ENCODE results near the gene DOK5.
A peak's percentile ranks its signal among the peaks of the same experiment; 100 is the strongest.

The DOK5 gene

DNA sequence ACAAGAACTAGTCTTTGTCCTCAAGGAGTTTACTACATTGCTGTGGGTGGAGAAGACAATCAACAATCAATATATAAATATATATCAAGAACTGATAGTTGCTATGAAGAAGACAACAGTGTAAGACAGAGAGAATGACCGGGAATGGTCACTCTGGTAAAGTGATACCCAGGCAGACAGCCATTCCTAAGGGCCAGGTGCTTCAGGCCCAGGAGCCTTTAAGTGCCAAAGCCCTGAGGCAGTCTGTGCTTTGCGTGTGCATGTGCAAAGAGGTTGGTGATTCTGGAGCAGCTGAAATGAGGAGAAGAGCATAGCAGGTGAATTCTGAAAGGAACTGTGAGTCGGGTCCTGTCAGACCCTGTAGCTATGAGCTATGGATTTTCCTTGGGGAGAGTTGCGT lies 154.2 kb downstream of the DOK5 start:
- H3K4me3 ChIP-seq (ENCODE audit: low read length), result no peak overlapping the region
- no peak for DNase-seq (ENCODE audit: low read depth, low spot score)

DNA sequence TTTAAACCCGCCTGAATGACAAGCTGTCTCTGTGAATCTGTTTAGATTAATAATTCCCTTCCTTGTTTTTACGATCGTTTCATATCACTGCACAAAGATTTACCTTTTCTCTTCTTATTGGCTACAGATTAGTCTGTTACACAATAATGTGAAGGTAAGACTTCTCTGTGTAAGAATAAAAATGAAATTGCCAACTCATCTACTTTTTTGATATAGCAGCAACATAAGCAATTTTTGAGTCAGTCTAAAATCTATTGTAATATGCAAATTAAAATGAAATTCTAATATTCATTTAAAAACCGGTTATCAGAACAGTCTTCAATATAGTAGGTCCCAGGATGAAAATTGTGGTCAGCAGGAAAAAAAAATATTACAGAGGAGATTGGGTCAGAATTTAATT lies 155.2 kb downstream of the DOK5 start:
- H3K4me3 ChIP-seq (ENCODE audit: low read length), result no peak overlapping the region
- no peak for DNase-seq (ENCODE audit: low read depth, low spot score)

GRCh38 chr20:54631059-54631458 lies 155.7 kb downstream of the DOK5 start:
- H3K4me3 ChIP-seq (ENCODE audit: low read length), result no peak overlapping the region
- DNase-seq (ENCODE audit: low read depth, low spot score), result no peak

DNA sequence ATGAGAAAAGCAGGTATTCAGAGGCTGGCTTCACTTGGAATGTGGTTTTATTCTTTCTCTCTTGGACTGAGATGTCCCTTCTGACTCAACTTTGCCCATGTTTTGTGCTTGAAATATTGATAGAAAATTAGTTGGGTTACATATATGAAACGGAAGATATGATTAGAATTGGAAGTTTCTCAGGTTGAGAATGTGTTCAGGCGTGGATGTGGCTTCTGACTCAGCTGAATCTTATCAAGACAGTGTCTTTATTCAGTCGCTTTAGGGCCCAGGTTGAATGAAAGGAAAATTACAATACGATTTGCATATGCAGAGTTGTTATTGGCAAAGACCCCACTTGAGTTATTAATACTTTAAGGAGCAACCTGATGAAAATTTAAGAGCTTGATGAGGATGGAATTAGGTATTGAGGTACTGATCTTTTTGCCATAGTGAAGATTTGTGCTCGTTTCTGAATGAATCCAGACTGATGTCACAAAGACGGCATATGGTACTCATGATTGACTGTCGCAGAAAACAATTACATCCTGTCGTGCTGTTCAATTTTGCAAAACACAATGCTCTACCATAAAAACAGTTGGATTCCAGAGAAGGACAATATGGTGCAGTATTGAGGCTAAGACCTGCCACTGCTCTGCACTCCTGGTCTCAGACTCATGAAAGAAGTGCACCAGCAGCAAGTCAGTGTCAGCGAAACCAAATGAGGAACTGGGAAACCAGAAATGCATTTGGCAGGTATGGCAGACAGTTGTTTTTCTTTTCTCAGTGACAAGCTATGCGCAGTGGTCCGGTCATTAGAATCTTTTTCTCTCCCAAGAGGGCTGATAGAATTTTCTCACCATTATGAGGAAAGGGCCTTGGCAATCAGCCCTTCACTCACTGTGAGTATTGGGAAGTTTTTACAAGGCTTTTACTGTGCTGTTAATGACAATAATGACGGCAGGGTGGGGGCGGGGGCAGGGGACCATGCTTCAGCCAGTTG lies 158.3 kb downstream of the DOK5 start:
- DNase-seq (ENCODE audit: low read depth, low spot score), result no peak
- no peak overlapping the region for H3K4me3 ChIP-seq (ENCODE audit: low read length)

- no peak for DNase-seq (ENCODE audit: low read depth, low spot score)
- no peak overlapping the region for H3K4me3 ChIP-seq (ENCODE audit: low read length)
These were observed 161.2 kb downstream of the DOK5 start for GRCh38 chr20:54636575-54636974.

DNA sequence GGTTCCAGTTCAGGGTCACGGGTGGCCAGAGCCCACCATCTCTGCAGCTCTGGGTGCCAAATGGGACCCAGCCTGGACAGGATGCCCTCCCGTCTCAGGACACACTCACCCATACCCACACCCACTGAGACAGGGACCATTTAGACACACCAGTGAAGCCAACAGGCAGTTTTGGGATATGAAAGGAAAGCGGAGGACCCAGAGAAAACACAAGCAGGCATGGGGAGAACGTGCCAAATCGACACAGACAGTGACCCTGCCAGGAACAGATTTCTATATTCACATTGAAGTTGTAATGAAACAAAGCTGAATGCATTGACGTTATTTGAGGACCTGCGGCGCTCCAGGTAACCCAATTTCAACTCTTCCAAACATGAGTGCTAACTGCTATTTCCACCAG lies 164.5 kb downstream of the DOK5 start:
- no peak overlapping the region for H3K4me3 ChIP-seq (ENCODE audit: low read length)
- DNase-seq (ENCODE audit: low read depth, low spot score), result no peak

GRCh38 chr20:54640800-54641199 lies 165.4 kb downstream of the DOK5 start:
- no peak for DNase-seq (ENCODE audit: low read depth, low spot score)
- no peak overlapping the region for H3K4me3 ChIP-seq (ENCODE audit: low read length)

DNA sequence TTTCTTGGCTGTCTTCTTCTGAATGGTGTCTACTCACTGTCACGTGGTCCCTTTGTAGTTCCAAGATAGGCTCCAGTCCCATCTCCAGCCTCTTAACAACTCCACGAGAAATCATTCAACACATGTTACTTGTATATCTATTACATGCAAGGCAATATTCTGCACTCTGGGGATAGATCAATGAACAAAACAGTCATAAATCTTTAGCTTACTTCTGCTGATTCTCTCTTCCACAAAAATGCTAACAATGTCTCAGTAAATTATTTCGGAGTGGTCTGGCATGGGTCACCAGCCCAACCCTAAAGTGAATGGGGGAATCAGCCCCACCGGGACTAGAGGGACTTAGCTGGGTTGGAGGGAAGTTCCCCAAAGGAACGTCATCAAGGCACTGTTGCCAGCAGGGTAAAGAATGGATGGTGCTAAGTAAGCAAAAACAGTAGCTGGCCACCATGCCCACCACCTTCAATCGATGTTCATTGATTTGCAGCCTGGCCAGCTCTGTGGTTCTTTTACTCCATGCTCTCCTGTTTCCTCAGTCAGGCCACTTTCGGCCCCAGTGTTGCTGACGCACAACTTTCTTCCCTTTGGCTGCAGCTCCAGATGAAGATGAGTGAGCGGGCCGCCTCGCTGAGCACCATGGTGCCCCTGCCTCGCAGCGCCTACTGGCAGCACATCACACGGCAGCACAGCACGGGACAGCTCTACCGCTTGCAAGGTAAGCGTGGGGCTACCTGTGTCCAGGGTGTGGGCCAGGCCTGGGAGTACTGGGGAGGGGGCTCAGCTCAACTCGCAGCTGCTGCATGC lies 167.7 kb downstream of the DOK5 start:
- DNase-seq (ENCODE audit: low read depth, low spot score), result no peak
- H3K4me3 ChIP-seq (ENCODE audit: low read length), result no peak overlapping the region

DNA sequence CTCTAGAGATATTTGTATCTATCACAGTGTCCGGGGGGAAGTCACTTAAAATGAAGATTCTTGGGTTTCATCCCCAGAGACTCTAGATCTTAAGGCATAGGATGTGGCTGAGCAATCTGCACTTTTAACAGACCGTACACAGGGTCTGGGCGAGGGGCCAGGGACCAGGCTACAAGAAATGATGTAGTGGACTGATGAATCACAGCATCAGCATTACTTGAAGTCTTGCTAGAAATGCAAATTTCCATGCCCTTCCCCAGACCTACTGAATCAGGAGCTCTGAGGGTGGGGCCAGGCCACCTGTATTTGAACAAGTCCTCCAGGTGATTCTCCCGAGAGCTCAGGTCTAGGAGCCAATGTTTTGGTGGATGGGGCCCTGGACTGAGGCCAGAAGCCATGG lies 168.4 kb downstream of the DOK5 start:
- no peak overlapping the region for H3K4me3 ChIP-seq (ENCODE audit: low read length)
- no peak for DNase-seq (ENCODE audit: low read depth, low spot score)

DNA sequence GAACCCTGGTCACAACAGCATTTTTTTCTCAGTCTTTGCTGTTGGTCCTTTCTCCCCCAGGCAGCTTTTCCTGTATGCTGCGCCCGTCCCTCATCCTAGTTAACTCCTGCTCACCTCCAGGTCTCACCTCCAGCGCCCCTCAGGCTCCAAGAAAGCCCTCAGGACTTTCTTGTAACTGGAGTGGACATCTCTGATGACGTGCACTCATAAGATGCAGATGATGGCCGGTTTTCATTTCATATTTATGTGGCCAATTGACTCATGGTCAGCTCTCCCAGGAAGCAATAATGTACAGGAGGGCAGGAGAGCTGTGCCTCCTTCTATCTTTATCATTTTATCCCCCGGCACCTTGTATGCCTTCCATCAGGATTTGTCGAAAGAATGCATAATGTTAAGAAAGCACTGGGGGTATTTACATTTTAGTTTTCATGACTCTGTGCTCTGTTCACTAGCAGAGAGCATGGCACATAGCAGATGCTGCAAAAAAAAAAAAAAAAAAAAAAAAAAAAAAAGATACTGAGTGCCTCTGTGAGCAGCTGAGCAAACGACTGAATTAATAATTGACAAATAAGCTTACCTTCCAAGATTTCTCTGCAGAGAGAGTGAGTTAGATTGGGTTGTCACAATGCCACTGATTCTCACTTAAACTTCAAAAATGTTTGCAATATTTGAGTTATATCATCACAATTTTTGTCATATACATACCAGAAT lies 170.2 kb downstream of the DOK5 start:
- no peak overlapping the region for H3K4me3 ChIP-seq (ENCODE audit: low read length)
- DNase-seq (ENCODE audit: low read depth, low spot score), result no peak

- H3K4me3 ChIP-seq (ENCODE audit: low read length), result no peak overlapping the region
- DNase-seq (ENCODE audit: low read depth, low spot score), result no peak
These were observed 170.7 kb downstream of the DOK5 start for GRCh38 chr20:54646156-54646517.

GRCh38 chr20:54648421-54649142 lies 173.2 kb downstream of the DOK5 start:
- H3K4me3 ChIP-seq (ENCODE audit: low read length), result no peak overlapping the region
- no peak for DNase-seq (ENCODE audit: low read depth, low spot score)

DNA sequence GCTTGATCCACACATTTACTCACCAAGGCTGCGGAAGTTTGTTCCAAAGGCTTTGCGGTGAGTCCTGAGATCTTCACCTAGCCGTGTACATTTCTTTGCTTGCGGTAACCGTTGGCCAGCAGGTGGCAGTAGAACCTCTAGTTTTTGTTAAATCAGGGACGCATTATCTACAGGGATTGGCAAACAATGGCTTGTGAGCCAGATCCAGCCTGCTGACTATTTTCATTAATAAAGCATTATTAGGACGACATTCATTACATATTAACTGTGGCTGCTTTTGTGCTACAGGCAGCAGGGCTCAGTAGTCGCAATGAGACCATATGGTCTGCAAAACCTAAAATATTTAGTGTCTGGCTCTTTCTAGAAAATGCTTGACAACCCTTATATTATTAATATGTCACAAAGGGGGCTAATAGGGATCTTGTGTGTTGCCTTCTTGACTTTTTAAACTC lies 174.1 kb downstream of the DOK5 start:
- peak; percentile 52 for DNase-seq (ENCODE audit: low read depth, low spot score)
- H3K4me3 ChIP-seq (ENCODE audit: low read length), result no peak overlapping the region

DNA sequence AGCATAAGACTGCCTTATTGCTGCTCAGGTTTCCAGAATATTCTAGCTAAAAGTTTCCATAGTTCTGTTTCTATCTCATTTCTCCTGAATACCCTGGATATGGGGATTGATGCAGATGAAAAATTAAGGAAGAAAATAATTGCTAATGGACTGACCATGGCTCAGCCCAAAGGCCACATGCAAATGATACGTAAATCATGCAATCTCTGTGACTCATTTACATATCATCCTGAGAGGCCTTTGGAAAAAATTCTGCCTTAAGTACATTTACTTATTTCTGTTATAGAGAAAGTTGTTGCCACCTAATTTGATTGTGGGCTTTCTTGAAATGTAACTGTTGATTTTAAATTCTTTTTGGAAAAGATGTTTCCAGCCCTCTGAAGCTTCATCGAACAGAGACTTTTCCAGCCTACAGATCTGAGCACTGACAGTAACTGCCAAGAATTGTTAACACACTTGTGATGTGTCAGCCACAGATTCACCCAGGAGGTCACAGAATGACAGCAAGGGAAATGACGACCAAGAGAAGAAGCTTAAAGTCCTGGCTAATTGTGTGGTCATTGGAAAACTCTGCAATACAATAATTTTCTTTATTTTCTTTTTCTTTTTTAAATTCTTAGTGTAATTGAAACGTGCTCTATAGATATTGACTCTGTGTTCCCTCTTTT lies 174.8 kb downstream of the DOK5 start:
- H3K4me3 ChIP-seq (ENCODE audit: low read length), result no peak overlapping the region
- no peak for DNase-seq (ENCODE audit: low read depth, low spot score)

GRCh38 chr20:54651252-54651651 lies 175.9 kb downstream of the DOK5 start:
- no peak overlapping the region for H3K4me3 ChIP-seq (ENCODE audit: low read length)
- no peak for DNase-seq (ENCODE audit: low read depth, low spot score)

DNA sequence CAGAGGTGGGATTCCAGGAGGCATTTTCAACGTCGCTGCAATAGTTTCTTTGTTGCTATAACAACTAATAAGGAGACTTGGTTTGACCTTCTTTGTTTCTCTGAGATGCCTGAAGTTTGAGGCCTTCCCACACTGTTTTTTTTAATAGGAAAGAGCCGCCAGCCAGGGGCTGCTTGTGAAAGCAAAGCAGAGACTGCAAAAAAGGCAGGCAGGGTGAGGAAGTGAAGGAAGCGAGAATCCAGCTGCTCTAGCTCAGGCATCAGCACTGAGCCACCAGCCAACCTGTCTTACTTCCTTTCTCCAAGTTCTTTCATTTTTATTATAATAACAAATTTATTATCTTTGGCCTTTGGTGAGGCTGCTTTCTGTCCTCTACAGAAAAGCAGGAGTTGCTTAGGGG lies 179.1 kb downstream of the DOK5 start:
- H3K4me3 ChIP-seq (ENCODE audit: low read length), result no peak overlapping the region

DNA sequence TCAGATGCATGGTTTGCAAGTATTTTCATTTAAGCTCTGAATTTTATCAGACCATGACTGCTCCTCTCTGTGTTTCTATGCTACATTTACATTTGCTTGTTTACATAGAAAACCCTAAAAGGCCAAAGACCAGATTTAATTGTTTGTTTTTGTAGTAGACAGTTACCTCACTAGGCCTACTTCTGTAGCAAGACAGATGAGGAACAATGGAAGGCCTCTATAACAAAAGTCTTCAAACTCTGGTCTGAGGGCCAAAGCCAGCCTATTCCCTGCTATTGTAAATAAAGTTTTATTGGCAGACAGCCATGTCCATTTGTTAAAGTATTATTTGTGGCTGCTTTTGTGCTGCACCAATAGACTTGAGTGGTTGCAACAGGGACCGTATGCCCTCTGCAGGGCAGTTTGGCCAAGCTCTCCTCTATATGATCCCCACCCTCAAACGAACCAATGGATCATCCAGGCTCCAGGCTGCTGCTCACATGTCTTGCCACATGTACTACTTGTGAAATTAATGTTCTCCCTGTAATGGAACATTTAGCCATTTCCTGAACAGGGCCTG lies 182.0 kb downstream of the DOK5 start:
- H3K4me3 ChIP-seq (ENCODE audit: low read length), result no peak overlapping the region
- DNase-seq (ENCODE audit: low read depth, low spot score), result no peak

More for the DNA sequence above, 179.1 kb downstream of the DOK5 start:
- no peak for DNase-seq (ENCODE audit: low read depth, low spot score)

GRCh38 chr20:54658525-54658924 lies 183.1 kb downstream of the DOK5 start:
- H3K4me3 ChIP-seq (ENCODE audit: low read length), result no peak overlapping the region
- DNase-seq (ENCODE audit: low read depth, low spot score), result no peak

All from Jurkat, Clone E6-1 (cell line).